ENCODE data around the gene MYH10. TPM values are rescaled to one million over a fixed set of nuclear protein-coding genes. Genes with fewer than 3 reads are reported as not detected.

MYH10 gene
- total and polyA plus RNA-seq, 12 donors = 10.3 to 61.0 (median 36.2) TPM

- ATAC-seq = peak; percentile 96 to 99 (median 98)
- Histone ChIP-seq H3K9me3 (no peaks in the 10 kb centered on the region), H3K4me3 (peak overlapping the region; percentile 75 to 98 (median 90)), H3K4me1 (peaks cover 5 to 48% (median 25%) of the 10 kb centered on the region in 9 donors), H3K36me3 (no peaks in the 10 kb centered on the region), H3K27ac (peak overlapping the region; percentile 79 to 94 (median 86)), H3K27me3 (peaks cover 0 to 80% (median 0%) of the 10 kb centered on the region in 7 donors)
- DNase-seq = peak; percentile 97 to 99
- TF ChIP-seq CTCF (IDR thresholded peaks at IDR 0.05) = peak in 8 of 9 donors; percentile 5 to 42 (median 16)
- intact Hi-C loops (cut with DNase I) = loop anchor here in 1 of 10 donors (10.0 kb wide), 1 partner anchor 114 kb away; the partner anchor contains the start of gene CCDC42
- 0 to 1% methylated on average over 82 to 85 of the region's 85 CpGs for WGBS, 2 donors
Observed at GRCh38 chr17:8630802-8631553, 453 bp upstream of the MYH10 start.

- WGBS, 2 donors = 1% methylated on average over 54 to 76 of the region's 76 CpGs
- peak; percentile 3 to 39 (median 17) for ATAC-seq
- no peak for TF ChIP-seq CTCF (IDR thresholded peaks at IDR 0.05)
Observed at GRCh38 chr17:8629371-8630226, 926 bp downstream of the MYH10 start.

GRCh38 chr17:8628609-8629169 is 1.8 kb downstream of the MYH10 start:
- intact Hi-C loops (cut with DNase I) = loop anchor here in 2 of 10 donors (5.0 kb wide), 2 partner anchors 46 to 119 kb away; no protein-coding TSS in a partner anchor
- WGBS, 2 donors = 37 to 40% methylated on average over 8 of the region's 8 CpGs
- H3K27me3 ChIP-seq = peaks cover 0 to 67% (median 0%) of the 10 kb centered on the region in 7 donors
- H3K4me3 ChIP-seq = peak overlapping the region in 8 of 10 donors; percentile 75 to 98 (median 90)
- no peak for TF ChIP-seq CTCF (IDR thresholded peaks at IDR 0.05)
- peak overlapping the region in 6 of 10 donors; percentile 79 to 91 (median 86) for H3K27ac ChIP-seq
- ATAC-seq (no peak), DNase-seq (no peak)
- H3K36me3 ChIP-seq = no peaks in the 10 kb centered on the region
- H3K4me1 ChIP-seq = peaks cover 5 to 50% (median 25%) of the 10 kb centered on the region in 9 donors
- no peaks in the 10 kb centered on the region for H3K9me3 ChIP-seq

More at GRCh38 chr17:8629371-8630226, 926 bp downstream of the MYH10 start:
- Histone ChIP-seq H3K27me3 (peaks cover 0 to 74% (median 0%) of the 10 kb centered on the region in 7 donors), H3K36me3 (no peaks in the 10 kb centered on the region), H3K9me3 (no peaks in the 10 kb centered on the region), H3K4me1 (peaks cover 5 to 48% (median 25%) of the 10 kb centered on the region in 9 donors), H3K4me3 (peak overlapping the region; percentile 75 to 98 (median 90)), H3K27ac (peak overlapping the region; percentile 48 to 93 (median 86))
- DNase-seq = peak; percentile 23 to 41
- intact Hi-C loops (cut with DNase I) = loop anchor here in 3 of 10 donors (5.0 to 10.0 kb wide), 3 partner anchors 47 to 118 kb away; partner anchors contain the start of gene CCDC42 (in 1 of the 3)
